Activated effector memory CD4-positive, alpha-beta T cell treated with anti-CD3 and anti-CD28 coated beads, Interleukin-2, amount 50 U/mL, for 16 hours (primary cell): ENCODE data around the gene CPT1A.
"Not testable (repeated sequence)": the region's sequence is repeated elsewhere in the genome, so short reads cannot be mapped to it uniquely, and the experiment has no call there.

Experiments
- DNase-seq: peaks from one replicate; pipeline ENCODE4 v3.0.0-alpha.2; 2020

CPT1A gene

DNA sequence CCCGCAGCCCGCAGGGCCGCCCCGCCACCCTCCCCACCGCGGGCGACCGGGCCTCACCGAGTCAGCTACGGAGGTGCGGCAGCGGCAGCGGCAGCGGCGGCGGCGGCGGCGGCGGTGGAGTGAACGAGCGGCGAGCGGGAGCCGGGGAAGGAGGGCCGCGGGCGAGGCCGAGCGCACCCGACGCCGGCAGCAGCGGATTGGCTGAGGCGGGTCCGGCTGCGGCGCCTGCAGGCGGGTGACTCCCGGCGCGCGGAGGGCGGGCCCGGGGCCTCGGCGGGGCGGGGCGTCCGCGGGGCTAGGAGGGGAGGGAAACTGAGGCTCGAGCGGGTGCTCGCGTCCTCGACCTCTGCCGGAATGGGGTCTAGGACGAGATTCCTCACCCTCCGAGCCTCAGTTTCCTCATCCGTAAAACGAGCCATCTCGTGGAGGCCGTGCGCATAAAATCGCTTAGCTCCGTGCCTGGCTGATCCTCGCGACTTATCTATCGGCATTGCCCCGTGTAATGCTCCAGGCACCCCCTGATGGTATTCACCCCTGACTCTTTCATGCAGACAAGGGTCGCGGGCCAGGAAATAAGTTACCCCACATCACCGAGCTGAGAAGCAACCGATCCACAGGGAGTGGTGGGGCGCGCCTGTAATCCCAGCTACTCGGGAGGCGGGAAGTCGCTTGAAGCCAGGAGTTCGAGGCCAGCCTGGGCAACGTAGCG, at the start of gene CPT1A:
CPT1A (minus strand) TSS at position 199 of the 709 bp plus-strand sequence. CDS start 26,442 bp downstream, outside the sequence.
- DNase-seq, result peak; percentile 90

GRCh38 chr11:68890490-68891231, 48.9 kb upstream of the CPT1A start:
- no peak for DNase-seq

GRCh38 chr11:68889948-68890446, 48.3 kb upstream of the CPT1A start:
- DNase-seq, result no peak

DNA sequence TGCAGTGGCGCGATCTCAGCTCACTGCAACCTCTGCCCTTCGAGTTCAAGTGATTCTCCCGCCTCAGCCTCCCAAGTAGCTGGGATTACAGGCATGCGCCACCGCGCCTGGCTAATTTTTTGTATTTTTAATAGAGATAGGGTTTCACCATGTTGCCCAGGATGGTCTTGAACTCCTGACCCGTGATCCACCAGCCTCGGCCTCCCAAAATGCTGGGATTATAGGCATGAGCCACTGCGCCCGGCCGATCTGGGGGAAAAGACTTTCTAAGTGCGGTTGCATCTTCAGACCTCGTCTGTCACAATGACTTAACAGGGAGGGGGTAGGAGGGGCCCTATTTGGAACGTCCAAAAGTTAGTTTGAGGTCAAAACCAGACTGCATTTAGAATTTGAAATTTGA, 43.1 kb upstream of the CPT1A start:
- peak; percentile 13 for DNase-seq

DNA sequence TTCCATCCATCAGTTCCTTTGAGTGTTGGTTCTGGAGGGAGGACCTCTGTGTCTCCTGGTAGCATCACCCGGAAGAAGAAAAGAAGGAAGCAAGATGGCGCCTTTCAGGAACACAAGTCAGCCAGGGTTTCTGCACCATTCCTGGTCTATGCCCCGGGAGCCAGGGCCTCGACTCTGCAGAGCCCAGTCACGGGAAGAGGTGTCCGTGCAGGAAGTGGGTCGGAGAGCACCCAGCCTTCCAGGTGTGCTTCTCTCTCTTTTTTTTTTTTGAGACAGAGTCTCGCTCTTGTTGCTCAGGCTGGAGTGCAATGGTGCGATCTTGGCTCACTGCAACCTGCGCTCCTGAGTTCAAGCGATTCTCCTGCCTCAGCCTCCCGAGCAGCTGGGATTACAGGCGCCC, 40.7 kb upstream of the CPT1A start:
- peak; percentile 14 for DNase-seq

DNA sequence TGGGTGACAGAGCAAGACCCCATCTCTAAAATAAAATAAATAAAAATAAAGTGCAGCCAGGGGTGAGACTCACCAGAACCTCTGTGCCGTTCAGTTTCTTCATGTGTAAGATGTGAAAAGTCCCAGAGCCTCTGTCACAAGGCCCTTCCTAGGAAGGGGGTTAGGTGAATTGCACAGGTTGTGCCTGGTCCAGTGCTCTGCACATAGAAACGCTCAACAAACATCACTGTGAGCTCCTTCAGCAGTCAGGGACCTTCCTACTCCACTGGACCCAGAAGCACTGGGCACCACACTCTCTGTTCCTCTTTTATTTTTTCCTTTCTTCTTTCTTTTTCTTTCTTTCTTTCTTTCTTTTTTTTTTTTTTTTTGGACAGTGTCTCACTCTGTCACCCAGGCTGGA, 39.6 kb upstream of the CPT1A start:
- DNase-seq, result peak; percentile 2

DNA sequence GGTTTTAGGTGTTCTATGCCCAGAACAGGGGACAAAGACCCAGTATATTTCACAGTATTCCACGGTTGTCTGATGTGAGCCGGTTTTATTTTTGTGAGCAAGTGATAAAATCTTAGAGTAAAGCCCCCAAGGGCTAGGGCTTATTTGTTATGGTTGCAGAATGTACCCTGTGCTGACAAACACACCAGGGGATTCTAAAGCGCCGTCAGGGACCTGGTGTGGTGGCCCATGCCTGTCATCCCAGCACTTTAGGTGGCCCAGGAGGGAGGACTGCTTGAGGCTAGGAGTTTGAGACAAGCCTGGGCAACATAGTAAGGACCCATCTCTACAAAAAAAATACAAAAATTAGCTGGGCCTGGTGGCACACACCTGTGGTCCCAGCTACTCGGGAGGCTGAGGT, 39.1 kb upstream of the CPT1A start:
- peak; percentile 24 for DNase-seq

GRCh38 chr11:68878022-68878421, 36.3 kb upstream of the CPT1A start:
- no peak for DNase-seq

GRCh38 chr11:68872216-68873003, 30.7 kb upstream of the CPT1A start:
- no peak for DNase-seq

DNA sequence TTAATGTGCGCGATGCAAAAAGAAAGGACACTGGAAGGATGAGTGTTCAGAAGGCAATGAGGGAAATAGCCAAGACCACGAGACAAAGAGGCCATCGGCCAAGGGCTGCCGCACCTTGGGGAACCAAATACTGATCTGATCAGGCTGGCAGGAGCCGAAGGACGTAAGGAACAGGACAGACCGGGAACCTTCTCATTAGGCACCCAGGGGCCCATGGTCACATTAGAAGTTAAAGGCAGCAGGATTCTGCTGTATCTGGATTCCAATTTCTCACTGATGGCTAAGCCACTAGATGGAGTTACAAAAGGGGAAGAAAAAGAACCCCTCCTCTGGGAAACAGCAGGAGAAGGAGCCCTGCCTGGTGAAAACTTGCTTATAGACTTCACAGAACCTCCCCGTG, 28.8 kb upstream of the CPT1A start:
- DNase-seq, result no peak

GRCh38 chr11:68868221-68868835, 26.6 kb upstream of the CPT1A start:
- DNase-seq, result no peak

- DNase-seq, result no peak
These were observed 25.4 kb upstream of the CPT1A start for GRCh38 chr11:68867066-68867465.

- DNase-seq, result no peak
These were observed 23.5 kb upstream of the CPT1A start for GRCh38 chr11:68865241-68865640.

GRCh38 chr11:68863553-68864265, 22.0 kb upstream of the CPT1A start:
- DNase-seq, result no peak

DNA sequence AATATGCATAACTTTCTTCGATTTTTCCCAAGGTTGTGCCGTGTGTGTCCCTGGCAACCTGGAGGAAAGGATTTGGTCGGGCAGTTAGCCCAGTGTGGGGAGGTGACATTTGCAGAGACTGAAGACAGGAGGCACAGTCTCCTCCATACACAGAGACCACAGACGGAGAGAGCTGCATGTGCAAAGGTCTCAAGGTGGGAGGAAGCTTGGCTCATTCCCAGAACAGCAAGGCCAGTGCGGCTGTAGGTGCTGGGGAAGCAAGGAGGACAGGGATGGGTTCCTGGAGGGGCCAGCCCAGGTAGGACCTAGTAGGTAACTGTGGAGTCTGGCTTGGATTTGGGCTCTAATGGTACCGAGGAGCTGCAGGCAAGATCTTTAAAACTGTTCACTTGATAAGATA, 20.7 kb upstream of the CPT1A start:
- DNase-seq, result no peak

- no peak for DNase-seq
These were observed 17.4 kb upstream of the CPT1A start for GRCh38 chr11:68859123-68859522.

GRCh38 chr11:68857037-68857586, 15.4 kb upstream of the CPT1A start:
- DNase-seq, result no peak

DNA sequence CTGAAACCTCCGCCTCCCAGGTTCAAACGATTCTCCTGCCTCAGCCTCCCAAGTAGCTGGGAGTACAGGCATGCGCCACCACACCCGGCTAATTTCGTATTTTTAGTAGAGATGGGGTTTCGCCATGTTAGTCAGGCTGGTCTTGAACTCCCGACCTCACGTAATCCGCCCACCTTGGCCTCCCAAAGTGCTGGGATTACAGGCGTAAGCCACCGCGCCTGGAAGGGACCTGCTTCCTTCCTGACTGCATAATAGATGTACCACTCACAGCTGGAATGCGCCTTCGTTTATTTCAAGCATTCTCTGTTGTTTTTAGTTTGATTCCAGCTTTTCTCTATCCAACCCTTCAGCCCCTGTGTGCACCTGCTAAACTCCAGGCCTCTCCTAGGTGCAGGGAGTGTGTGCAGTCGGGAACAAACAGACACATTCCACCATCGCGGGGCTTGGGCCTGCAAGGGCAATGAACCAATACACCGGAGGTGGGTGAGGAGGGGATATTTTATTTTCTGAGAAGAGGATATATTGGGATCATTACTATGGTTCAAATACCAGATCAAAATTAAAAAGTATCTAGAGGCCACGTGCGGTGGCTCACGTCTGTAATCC, 14.8 kb upstream of the CPT1A start:
- not testable (repeated sequence) for DNase-seq

- no peak for DNase-seq
These were observed 13.7 kb upstream of the CPT1A start for GRCh38 chr11:68855205-68855981.

DNA sequence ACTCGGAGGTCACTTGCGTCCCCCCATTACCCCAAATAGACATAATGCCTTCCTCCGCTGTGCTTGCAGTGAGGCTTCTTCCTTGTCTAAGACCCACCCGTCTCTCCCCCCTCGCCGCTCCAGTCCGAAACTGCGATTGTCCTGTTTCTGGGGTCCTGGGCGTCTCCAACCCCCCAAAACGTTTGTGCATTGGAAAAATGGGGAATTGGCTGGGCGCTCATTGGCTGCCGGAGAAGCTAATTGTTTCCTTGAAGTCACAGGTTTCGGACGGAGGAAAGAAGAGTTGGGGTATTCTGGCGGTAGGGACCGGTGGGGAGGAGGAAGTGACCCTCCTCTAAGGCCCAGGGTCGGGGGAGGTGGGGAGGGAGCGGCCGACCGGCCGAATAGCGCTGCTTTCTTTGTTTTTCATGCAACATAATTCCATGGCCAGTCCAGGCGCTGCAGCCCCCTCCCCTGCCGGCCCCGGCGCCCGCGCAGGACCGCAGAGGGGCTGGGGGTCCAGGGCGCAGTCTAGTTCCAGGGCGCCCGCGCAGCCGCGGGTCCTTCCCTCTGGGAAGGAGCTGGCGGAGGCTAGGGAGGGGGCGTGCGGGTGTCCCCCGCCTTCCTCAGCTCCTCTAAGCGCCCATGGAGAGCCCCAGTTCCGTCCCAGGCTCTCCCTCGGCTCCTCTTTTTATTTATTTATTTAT, 12.7 kb upstream of the CPT1A start:
- DNase-seq, result no peak
